Activated CD4-positive, alpha-beta memory T cell treated with anti-CD3 and anti-CD28 coated beads for 36 hours (primary cell): ENCODE results near the gene ATXN7L1. TPM values are rescaled to one million over a fixed set of nuclear protein-coding genes. Genes with fewer than 3 reads are reported as not detected.

Source experiments
- CTCF ChIA-PET: fragments of 350-600 bp; sonication (Branson Sonifier 250); formaldehyde crosslinking; loops from one replicate; lab custom pipeline; 2021; ENCODE audit warnings: antibody characterized with exemption, inconsistent platforms; lab: Charles Lee
- POLR2A ChIA-PET: fragments of 350-600 bp; sonication (Branson Sonifier 250); formaldehyde crosslinking; loops from one replicate; lab custom pipeline; 2021; ENCODE audit warnings: antibody characterized with exemption; lab: Charles Lee
- DNase-seq: peaks from one replicate; pipeline ENCODE4 v3.0.0-alpha.2; 2020
- H3K27ac Mint-ChIP-seq: one replicate; pipeline ENCODE4 v1.8.0; 2021; ENCODE audit warnings: mixed read lengths
- H3K27me3 Mint-ChIP-seq: one replicate; pipeline ENCODE4 v1.8.0; 2021; ENCODE audit warnings: mixed read lengths
- H3K36me3 Mint-ChIP-seq: one replicate; pipeline ENCODE4 v1.8.0; 2021; ENCODE audit warnings: mixed read lengths
- H3K4me1 Mint-ChIP-seq: one replicate; pipeline ENCODE4 v1.8.0; 2021; ENCODE audit warnings: low read depth, mixed read lengths
- H3K4me3 Mint-ChIP-seq: one replicate; pipeline ENCODE4 v1.8.0; 2021; ENCODE audit warnings: mild to moderate bottlenecking, mixed read lengths
- H3K9me3 Mint-ChIP-seq: one replicate; pipeline ENCODE4 v1.8.0; 2021; ENCODE audit warnings: mixed read lengths
- intact Hi-C: fragments of 100-400 bp; cut with micrococcal nuclease; formaldehyde crosslinking; loops from one replicate; pipeline ENCODE4 v1.15.1; 2023
- total RNA-seq, 2 experiments: library from RNA; stranded (reverse); gene quantifications; one replicate each; pipeline ENCODE4 v1.2.3, GENCODE V29; 2021

ATXN7L1 gene
- total RNA-seq, 2 experiments from 2014 or later, result 12.4 to 13.3 TPM

DNA sequence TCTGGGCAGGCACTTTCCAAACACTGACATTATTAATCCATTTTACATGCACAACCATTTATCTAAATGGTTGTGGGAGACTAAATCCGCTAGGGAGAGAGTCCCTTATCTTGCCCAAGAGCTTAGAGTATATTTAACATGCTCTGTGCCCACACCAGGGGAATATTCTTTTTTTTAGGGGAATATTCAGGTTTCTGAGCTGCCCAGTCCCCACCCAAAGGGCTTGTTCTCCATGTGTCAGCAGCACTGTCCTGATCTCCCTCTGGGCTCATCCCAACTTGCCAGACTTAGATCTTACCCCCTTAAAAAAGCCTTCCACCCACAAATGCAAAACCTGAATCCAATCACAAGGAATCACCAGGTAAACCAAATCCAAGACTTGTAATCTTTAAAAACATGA, 132.1 kb downstream of the ATXN7L1 start:
- Mint-ChIP-seq H3K27ac (no peak overlapping the region), H3K27me3 (no peaks in the 10 kb centered on the region), H3K4me3 (no peak overlapping the region), H3K4me1 (peaks cover 18% of the 10 kb centered on the region), H3K9me3 (no peaks in the 10 kb centered on the region), H3K36me3 (no peaks in the 10 kb centered on the region)
- POLR2A ChIA-PET, result interaction anchor here (1.0 to 1.1 kb wide), 2 partner anchors 9 to 107 kb away, joined by 3 to 4 read pairs; no protein-coding TSS in a partner anchor
- DNase-seq, result no peak
- intact Hi-C loops, result no loop called here
- CTCF ChIA-PET, result interaction anchor here (1.3 to 3.1 kb wide), 3 partner anchors 22 to 92 kb away, joined by 5 to 20 read pairs (median 5); no protein-coding TSS in a partner anchor

DNA sequence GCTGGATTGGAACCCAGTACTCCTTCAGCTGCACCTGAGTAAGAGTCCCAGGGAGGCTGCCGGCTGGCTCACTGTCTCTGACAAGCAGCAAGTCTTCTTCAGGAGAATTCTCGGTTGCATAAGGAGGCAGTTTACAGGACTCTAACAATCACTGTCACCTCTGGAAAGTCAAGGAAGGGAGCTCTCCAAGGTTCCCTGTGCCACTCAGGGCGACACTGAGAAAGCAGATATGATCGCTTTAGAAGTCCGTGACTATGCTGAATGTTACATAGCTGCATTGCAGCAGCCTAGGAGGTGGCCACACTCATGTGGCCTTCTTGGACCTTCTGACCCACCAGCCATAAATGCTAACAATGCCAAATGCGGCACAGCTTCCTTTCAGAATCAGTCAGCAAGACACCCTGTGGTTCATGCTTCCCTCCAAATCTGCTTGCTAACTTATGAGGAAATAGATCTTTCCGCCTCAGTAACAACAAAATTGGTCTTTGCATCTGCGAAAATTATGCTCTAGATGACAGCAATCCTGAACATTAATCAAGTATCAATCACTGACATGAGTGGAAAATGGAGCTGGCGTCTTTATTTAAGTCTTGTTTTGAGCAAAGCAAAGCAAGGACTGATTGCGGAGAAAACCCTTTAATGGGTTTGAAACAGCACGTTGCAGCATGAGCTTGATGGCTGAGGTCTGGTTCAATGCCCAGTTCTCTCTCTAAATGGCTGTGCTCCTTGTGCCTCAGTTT, 132.9 kb downstream of the ATXN7L1 start:
- Mint-ChIP-seq H3K36me3 (no peaks in the 10 kb centered on the region), H3K4me3 (no peak overlapping the region)

DNA sequence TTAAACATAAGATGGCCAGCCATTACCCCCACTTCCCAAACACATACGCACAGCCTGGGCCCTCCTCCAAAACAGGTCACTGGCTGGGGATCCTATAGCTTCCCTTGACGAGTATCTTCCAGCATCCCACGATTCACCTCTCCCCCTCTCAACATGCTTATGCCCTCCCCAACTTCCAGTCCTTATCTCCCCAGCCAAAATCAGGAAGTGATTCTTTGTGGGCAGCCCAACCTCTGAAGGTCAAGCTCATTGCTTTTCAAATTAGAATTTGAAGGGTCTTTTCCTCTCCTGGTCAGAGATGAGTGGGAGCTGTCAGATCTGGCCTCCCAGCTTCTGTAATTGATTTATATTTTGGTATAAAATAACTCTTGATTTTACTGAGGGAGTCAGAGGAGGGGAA, 133.6 kb downstream of the ATXN7L1 start:
- DNase-seq, result no peak
- Mint-ChIP-seq H3K4me3 (no peak overlapping the region), H3K4me1 (peaks cover 18% of the 10 kb centered on the region), H3K27ac (no peak overlapping the region), H3K9me3 (no peaks in the 10 kb centered on the region), H3K27me3 (no peaks in the 10 kb centered on the region), H3K36me3 (no peaks in the 10 kb centered on the region)
- CTCF ChIA-PET, result interaction anchor here (1.3 to 3.1 kb wide), 4 partner anchors 17 to 91 kb away, joined by 3 to 20 read pairs (median 4); no protein-coding TSS in a partner anchor
- POLR2A ChIA-PET, result no interaction called here
- intact Hi-C loops, result no loop called here

More for the DNA sequence above, 132.9 kb downstream of the ATXN7L1 start:
- ChIA-PET CTCF (interaction anchor here (1.3 to 3.1 kb wide), 5 partner anchors 16 to 91 kb away, joined by 3 to 20 read pairs (median 5); no protein-coding TSS in a partner anchor), POLR2A (interaction anchor here (1.0 to 1.1 kb wide), 2 partner anchors 9 to 108 kb away, joined by 3 to 4 read pairs; no protein-coding TSS in a partner anchor)
- no peaks in the 10 kb centered on the region for H3K27me3 Mint-ChIP-seq
- no peak overlapping the region for H3K27ac Mint-ChIP-seq
- DNase-seq, result peak; percentile 37
- peaks cover 18% of the 10 kb centered on the region for H3K4me1 Mint-ChIP-seq
- H3K9me3 Mint-ChIP-seq, result no peaks in the 10 kb centered on the region
- intact Hi-C loops, result no loop called here

DNA sequence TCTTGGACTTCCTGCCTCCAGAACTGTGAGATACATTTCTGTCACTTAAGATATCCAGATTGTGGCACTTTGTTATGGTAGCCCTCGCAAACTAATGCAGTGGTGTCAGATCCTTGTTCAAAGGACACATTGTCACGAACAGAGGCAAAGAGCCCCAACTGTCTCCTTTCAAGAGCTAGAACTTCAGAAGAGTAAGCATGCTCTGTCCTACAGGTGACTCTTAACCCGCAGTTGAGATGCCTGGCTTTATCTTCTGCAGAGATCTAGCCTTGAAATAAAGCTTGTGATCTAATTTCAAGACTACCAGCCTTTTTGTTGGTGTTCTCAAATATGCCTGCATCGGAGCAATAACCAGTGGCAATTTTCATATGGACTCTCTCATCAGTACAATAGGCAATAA, 134.4 kb downstream of the ATXN7L1 start:
- Mint-ChIP-seq H3K4me3 (no peak overlapping the region), H3K27ac (no peak overlapping the region), H3K27me3 (no peaks in the 10 kb centered on the region), H3K9me3 (no peaks in the 10 kb centered on the region), H3K4me1 (peaks cover 18% of the 10 kb centered on the region), H3K36me3 (no peaks in the 10 kb centered on the region)
- ChIA-PET CTCF (interaction anchor here (1.7 to 3.1 kb wide), 3 partner anchors 17 to 85 kb away, joined by 3 to 20 read pairs (median 4); no protein-coding TSS in a partner anchor), POLR2A (no interaction called here)
- DNase-seq, result no peak
- intact Hi-C loops, result no loop called here

DNA sequence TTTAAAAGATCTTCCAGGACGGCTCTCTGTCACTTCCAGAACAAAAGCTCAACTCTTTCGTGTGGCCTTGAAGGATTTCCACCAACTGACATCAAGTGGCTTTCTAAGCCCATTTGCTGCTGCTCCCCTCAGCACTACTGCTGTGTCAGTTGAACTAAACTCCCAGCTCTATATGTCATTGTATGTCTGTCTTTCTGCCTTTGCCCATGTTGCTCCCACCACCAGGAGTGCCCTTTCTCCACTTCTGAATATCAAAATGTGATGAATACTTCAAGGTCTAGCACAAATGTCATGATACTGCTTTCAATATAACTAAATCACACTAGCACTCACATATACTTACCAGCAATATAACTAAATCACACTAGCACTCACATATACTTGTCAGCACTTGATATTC, 138.3 kb downstream of the ATXN7L1 start:
- Mint-ChIP-seq H3K27ac (no peak overlapping the region), H3K4me3 (no peak overlapping the region), H3K9me3 (no peaks in the 10 kb centered on the region), H3K27me3 (no peaks in the 10 kb centered on the region), H3K4me1 (peaks cover 8% of the 10 kb centered on the region), H3K36me3 (no peaks in the 10 kb centered on the region)
- intact Hi-C loops, result no loop called here
- no peak for DNase-seq
- ChIA-PET POLR2A (no interaction called here), CTCF (interaction anchor here (1.0 to 1.5 kb wide), 4 partner anchors 270 to 416 kb away, joined by 3 to 4 read pairs (median 3); no protein-coding TSS in a partner anchor)

DNA sequence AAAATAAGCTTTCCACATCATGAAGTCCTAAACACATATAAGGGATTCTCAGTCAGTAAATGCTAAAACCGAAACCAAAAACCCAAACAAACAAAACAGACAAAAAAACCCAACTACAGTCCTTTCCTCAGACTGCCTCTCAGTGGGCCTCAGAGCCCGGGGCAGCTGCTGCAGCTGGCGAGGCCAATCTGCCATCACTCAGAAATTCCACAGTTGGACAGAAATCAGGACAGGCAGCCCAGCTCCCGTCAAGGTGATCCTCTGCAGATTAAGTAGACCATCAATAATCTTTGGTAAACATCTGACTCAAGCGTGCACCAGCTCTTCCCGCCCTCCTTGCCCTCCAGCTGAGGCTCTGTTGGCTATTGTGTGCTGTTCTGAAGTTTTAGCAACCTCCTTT, 142.2 kb downstream of the ATXN7L1 start:
- Mint-ChIP-seq H3K27me3 (no peaks in the 10 kb centered on the region), H3K27ac (no peak overlapping the region), H3K9me3 (no peaks in the 10 kb centered on the region), H3K4me1 (no peaks in the 10 kb centered on the region), H3K4me3 (no peak overlapping the region), H3K36me3 (no peaks in the 10 kb centered on the region)
- ChIA-PET CTCF (interaction anchor here (1.5 kb wide), 1 partner anchor 27 kb away, joined by 4 read pairs; no protein-coding TSS in a partner anchor), POLR2A (interaction anchor here (1.4 kb wide), 1 partner anchor 9 kb away, joined by 4 read pairs; no protein-coding TSS in a partner anchor)
- intact Hi-C loops, result no loop called here
- DNase-seq, result no peak

DNA sequence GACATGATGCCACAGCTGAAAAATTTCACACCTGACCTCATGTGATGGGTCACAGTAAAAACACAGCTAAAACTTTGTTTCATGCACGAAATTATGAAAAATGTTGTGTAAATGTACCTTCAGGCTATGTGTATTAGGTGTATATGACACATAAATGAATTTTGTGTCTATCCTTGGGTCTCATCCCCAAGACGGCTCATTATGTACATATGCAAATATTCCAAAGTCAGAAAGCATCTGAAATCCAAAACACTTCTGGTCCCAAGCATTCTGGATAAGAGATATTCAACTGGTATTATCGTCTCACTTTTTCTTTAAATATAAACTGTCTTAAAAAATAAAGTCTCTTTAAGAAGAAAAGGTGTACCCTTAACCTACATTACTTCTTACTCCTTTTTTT, 145.4 kb downstream of the ATXN7L1 start:
- intact Hi-C loops, result no loop called here
- H3K4me1 Mint-ChIP-seq, result no peaks in the 10 kb centered on the region
- no peak overlapping the region for H3K27ac Mint-ChIP-seq
- ChIA-PET CTCF (interaction anchor here (0.7 to 1.5 kb wide), 3 partner anchors 31 to 423 kb away, joined by 3 to 4 read pairs (median 3); no protein-coding TSS in a partner anchor), POLR2A (interaction anchor here (0.7 kb wide), 1 partner anchor 564 kb away, joined by 4 read pairs; no protein-coding TSS in a partner anchor)
- H3K4me3 Mint-ChIP-seq, result no peak overlapping the region
- H3K9me3 Mint-ChIP-seq, result no peaks in the 10 kb centered on the region
- no peak for DNase-seq
- H3K27me3 Mint-ChIP-seq, result no peaks in the 10 kb centered on the region
- H3K36me3 Mint-ChIP-seq, result no peaks in the 10 kb centered on the region

DNA sequence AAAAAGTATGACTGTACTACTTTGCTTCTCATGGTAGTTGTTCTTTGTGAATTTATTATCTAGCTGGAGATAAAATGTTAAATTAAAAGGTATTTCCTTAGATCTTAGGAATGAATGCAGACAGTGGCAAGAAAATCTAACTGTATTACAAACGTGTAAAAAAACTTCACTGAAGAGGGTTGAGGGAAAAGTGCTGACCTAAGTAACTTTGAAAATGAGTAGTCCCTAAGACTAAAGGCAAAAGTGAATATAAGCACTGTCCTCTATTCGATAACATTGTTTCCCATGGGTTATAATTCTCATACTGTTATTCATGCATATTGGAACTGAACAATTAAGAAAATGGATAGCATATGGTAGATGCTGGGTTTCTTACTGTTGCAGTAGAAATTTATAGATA, 148.4 kb downstream of the ATXN7L1 start:
- no peaks in the 10 kb centered on the region for H3K27me3 Mint-ChIP-seq
- CTCF ChIA-PET, result no interaction called here
- no peak overlapping the region for H3K4me3 Mint-ChIP-seq
- no peaks in the 10 kb centered on the region for H3K36me3 Mint-ChIP-seq
- POLR2A ChIA-PET, result no interaction called here
- DNase-seq, result no peak
- no peak overlapping the region for H3K27ac Mint-ChIP-seq
- intact Hi-C loops, result no loop called here
- no peaks in the 10 kb centered on the region for H3K4me1 Mint-ChIP-seq
- no peaks in the 10 kb centered on the region for H3K9me3 Mint-ChIP-seq

DNA sequence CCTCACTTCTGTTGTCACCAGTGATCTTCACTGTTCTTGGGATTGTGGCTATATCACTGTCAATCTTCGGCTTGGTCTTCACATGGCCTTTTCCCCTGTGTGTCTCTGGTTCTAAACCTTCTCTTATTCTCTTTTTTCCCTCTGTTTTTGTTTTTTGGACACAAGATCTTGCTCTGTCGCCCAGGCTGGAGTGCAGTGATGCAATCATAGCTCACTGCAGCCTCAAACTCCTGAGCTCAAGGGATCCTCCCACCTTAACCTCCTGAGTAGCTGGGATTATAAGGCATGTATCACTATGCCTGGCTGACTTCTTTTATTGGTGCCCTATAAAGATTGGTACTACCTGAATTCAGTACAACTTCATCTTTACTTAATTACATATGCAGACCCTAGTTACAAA, 151.7 kb downstream of the ATXN7L1 start:
- DNase-seq, result no peak
- ChIA-PET POLR2A (no interaction called here), CTCF (interaction anchor here (0.8 to 1.2 kb wide), 3 partner anchors 10 to 319 kb away, joined by 3 read pairs; no protein-coding TSS in a partner anchor)

DNA sequence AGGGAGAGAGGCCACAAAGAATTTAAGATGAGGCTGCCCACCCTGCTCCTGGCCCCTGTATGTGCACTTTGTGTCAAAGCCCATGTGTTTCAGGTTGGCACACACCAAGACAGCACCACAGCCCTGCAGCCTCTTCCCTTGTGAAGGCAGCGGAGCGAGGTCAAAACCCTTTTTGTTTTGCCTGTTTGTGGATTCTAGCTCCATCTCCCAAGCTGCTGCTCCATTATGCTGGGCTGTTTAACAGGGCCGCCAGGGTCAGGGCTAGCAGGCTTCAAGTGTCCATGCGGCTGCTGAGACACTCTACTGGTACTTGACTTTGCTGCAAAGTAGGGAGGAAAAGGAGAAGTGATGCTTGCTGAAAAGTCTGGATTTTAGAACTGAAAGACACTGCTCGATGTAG, 152.8 kb downstream of the ATXN7L1 start:
- ChIA-PET CTCF (no interaction called here), POLR2A (no interaction called here)
- Mint-ChIP-seq H3K27me3 (no peaks in the 10 kb centered on the region), H3K4me1 (no peaks in the 10 kb centered on the region), H3K27ac (no peak overlapping the region), H3K36me3 (no peaks in the 10 kb centered on the region), H3K9me3 (no peaks in the 10 kb centered on the region), H3K4me3 (no peak overlapping the region)
- intact Hi-C loops, result no loop called here
- DNase-seq, result no peak

More for the DNA sequence above, 151.7 kb downstream of the ATXN7L1 start:
- intact Hi-C loops, result no loop called here
- H3K27ac Mint-ChIP-seq, result no peak overlapping the region
- H3K36me3 Mint-ChIP-seq, result no peaks in the 10 kb centered on the region
- H3K4me1 Mint-ChIP-seq, result no peaks in the 10 kb centered on the region
- H3K27me3 Mint-ChIP-seq, result no peaks in the 10 kb centered on the region
- no peak overlapping the region for H3K4me3 Mint-ChIP-seq
- H3K9me3 Mint-ChIP-seq, result no peaks in the 10 kb centered on the region

DNA sequence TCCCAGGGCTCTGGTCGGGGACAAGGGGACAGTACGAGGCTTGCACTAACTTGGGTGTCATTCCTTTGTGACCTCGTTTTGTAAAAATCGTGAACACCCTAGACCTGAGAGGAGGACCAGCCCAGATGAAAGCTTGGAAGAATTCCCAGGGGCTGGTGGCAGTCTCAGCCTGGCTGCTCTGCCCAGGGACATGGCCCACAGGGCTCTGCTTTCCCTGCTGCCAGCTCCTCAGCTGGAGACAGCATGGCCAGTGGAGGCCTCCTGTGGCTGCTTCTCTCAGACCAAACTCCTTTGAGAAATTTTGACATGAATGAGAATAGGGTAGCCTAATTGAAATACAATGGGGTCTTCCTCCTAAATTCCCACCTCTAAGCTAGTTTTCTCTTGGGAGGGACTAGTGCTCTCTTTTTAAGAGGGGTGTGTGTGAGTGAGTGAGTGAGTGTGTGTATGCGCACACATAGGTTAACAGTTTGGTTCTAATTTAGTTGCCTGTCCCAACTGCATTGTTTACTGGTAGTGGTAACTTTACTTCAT, 154.8 kb downstream of the ATXN7L1 start:
- no peak overlapping the region for H3K4me3 Mint-ChIP-seq
- no peaks in the 10 kb centered on the region for H3K4me1 Mint-ChIP-seq
- no peaks in the 10 kb centered on the region for H3K27me3 Mint-ChIP-seq
- DNase-seq, result no peak
- ChIA-PET CTCF (interaction anchor here (1.2 kb wide), 1 partner anchor 64 kb away, joined by 3 read pairs; no protein-coding TSS in a partner anchor), POLR2A (interaction anchor here (0.9 kb wide), 1 partner anchor 11 kb away, joined by 3 read pairs; no protein-coding TSS in a partner anchor)
- intact Hi-C loops, result no loop called here
- no peak overlapping the region for H3K27ac Mint-ChIP-seq
- no peaks in the 10 kb centered on the region for H3K36me3 Mint-ChIP-seq
- no peaks in the 10 kb centered on the region for H3K9me3 Mint-ChIP-seq

DNA sequence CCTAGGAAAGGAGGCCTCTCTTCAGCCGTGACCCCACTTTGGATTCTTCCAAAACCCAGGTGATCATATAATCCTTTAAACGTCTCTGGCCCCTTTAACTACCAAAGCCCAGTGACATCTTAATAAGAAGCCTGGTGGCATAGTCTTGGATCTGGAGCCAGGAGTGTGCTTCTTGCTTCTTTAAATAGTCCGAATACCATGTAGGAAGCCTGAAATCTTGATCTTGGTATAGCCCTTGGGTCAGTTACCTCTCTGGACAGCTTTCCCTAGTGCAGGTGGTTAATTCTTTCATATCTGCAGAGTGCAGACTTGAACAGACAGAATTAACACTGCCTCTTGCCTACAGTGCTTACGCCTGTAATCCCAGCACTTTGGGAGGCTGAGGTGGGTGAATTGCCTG, 156.5 kb downstream of the ATXN7L1 start:
- H3K27me3 Mint-ChIP-seq, result no peaks in the 10 kb centered on the region
- POLR2A ChIA-PET, result no interaction called here
- H3K27ac Mint-ChIP-seq, result no peak overlapping the region
- H3K4me3 Mint-ChIP-seq, result no peak overlapping the region
- DNase-seq, result no peak
- intact Hi-C loops, result no loop called here
- H3K9me3 Mint-ChIP-seq, result no peaks in the 10 kb centered on the region
- CTCF ChIA-PET, result no interaction called here
- H3K4me1 Mint-ChIP-seq, result peaks cover 6% of the 10 kb centered on the region
- H3K36me3 Mint-ChIP-seq, result no peaks in the 10 kb centered on the region
